K562 (cell line): Measurements from ENCODE around the gene MYO1D. TPM values are rescaled to one million over a fixed set of nuclear protein-coding genes. Genes with fewer than 3 reads are reported as not detected.
"Not testable (repeated sequence)": the region's sequence is repeated elsewhere in the genome, so short reads cannot be mapped to it uniquely, and the experiment has no call there.

Experiments used
- ATAC-seq: fragments of 200-7000 bp; cut with Tn5 transposase; 3 replicates; pipeline ENCODE4 v1.9.1; 2020; ENCODE audit warnings: moderate library complexity
- BruUV-seq: library from RNA; stranded (reverse); fragments of 400-500 nt; replicated peaks from 2 replicates; lab custom pipeline; 2021; lab: Mats Ljungman, UMichigan
- CTCF ChIA-PET: fragments of 300-600 bp; formaldehyde crosslinking; extraction: SDS; loops from one replicate; lab custom pipeline; 2021; ENCODE audit warnings: low intra/inter-chr PET ratio; lab: Yijun Ruan, JAX
- POLR2A ChIA-PET: fragments of 300-600, 350-650 bp; sonication (Branson Sonifier 250); formaldehyde crosslinking; extraction: SDS; loops from one replicate; lab custom pipeline; 2021; ENCODE audit warnings: antibody characterized with exemption, inconsistent platforms; lab: Yijun Ruan, JAX
- DNase-seq, 4 experiments: peaks; one replicate each; pipeline versions ENCODE4 v3.0.0 to v3.0.0-alpha.2; 2011 to 2018; ENCODE audit warnings: low spot score in 3 of 4, mixed read lengths in 3 of 4; ENCODE audit errors: extremely low read depth in 1 of 4
- FAIRE-seq: peaks from 2 replicates; lab custom pipeline; 2011; peaks lifted over from hg19 to GRCh38; lab: Jason Lieb, UNC
- H2AFZ ChIP-seq: 2 replicates; pipeline ENCODE4 v1.6.0; 2011; ENCODE audit warnings: low read depth, low read length, control low read depth, inconsistent platforms
- H3K27ac ChIP-seq: fragments of 200-600 bp; 3 replicates; pipeline ENCODE4 v1.8.0; 2011; ENCODE audit warnings: low read depth, mild to moderate bottlenecking, control low read depth, inconsistent platforms, low read length, moderate library complexity, mixed read lengths; ENCODE audit errors: extremely low read depth
- H3K27me3 ChIP-seq, 2 experiments: fragments of 300-600 bp in 1 of 2; 2 replicates in 1 of 2; 3 replicates in 1 of 2; pipeline versions ENCODE4 v1.6.0 to v1.8.0; 2011; ENCODE audit warnings: inconsistent platforms in 2 of 2, low read length in 2 of 2, mild to moderate bottlenecking in 1 of 2, mixed read lengths in 1 of 2, moderate library complexity in 1 of 2; ENCODE audit not compliant: control insufficient read depth in 2 of 2, insufficient read depth in 2 of 2
- H3K36me3 ChIP-seq: fragments of 300-600 bp; 3 replicates; pipeline ENCODE4 v1.8.0; 2011; ENCODE audit warnings: mild to moderate bottlenecking, low read length, inconsistent platforms; ENCODE audit not compliant: control insufficient read depth, insufficient read depth
- H3K4me1 ChIP-seq, 2 experiments: fragments of 200-600 bp in 1 of 2; replicated peaks in 1 of 2; 2 replicates in 1 of 2; 3 replicates in 1 of 2; pipeline versions ENCODE4 v1.5.1 to v1.8.0; 2011; ENCODE audit warnings: inconsistent platforms in 2 of 2, low read length in 2 of 2, mild to moderate bottlenecking in 1 of 2, mixed read lengths in 1 of 2, moderate library complexity in 1 of 2; ENCODE audit not compliant: control insufficient read depth in 2 of 2, insufficient read depth in 2 of 2
- H3K4me2 ChIP-seq: 2 replicates; pipeline ENCODE4 v1.6.1; 2011; ENCODE audit warnings: low read length, control low read depth, inconsistent platforms, mixed read lengths; ENCODE audit not compliant: insufficient read depth
- H3K4me3 ChIP-seq: fragments of 200-600 bp; sonication (generic), shearing (Covaris generic); 2 replicates; pipeline ENCODE4 v1.5.1; 2016; ENCODE audit warnings: control low read depth, inconsistent platforms
- H3K79me2 ChIP-seq: fragments of 200-600 bp; 3 replicates; pipeline ENCODE4 v1.8.0; 2011; ENCODE audit warnings: low read length, inconsistent platforms; ENCODE audit not compliant: control insufficient read depth, insufficient read depth
- H3K9ac ChIP-seq, 2 experiments: 2 replicates each; pipeline versions ENCODE4 v1.6.0 to v1.6.1; 2011; ENCODE audit warnings: low read depth in 2 of 2, low read length in 2 of 2, control low read depth in 1 of 2, inconsistent platforms in 1 of 2, mild to moderate bottlenecking in 1 of 2, mixed read lengths in 1 of 2; ENCODE audit not compliant: insufficient read depth in 1 of 2
- H3K9me1 ChIP-seq: one replicate; pipeline ENCODE4 v1.6.0; 2011; ENCODE audit warnings: inconsistent platforms, mild to moderate bottlenecking, low read length, moderate library complexity; ENCODE audit not compliant: control insufficient read depth, insufficient read depth
- H3K9me3 ChIP-seq: replicated peaks from 2 replicates; pipeline ENCODE4 v1.5.1; 2011; ENCODE audit warnings: low read depth, low read length, inconsistent platforms; ENCODE audit not compliant: control insufficient read depth, insufficient read depth
- H4K20me1 ChIP-seq: replicated peaks from 2 replicates; pipeline ENCODE4 v1.6.1; 2011; ENCODE audit warnings: low read length, inconsistent platforms, mixed read lengths; ENCODE audit not compliant: control insufficient read depth, insufficient read depth
- CBFA2T3 ChIP-seq: fragments of 450-650 bp; IDR thresholded peaks from 2 replicates; pipeline ENCODE4 v1.6.1; 2017
- SMAD2 ChIP-seq: fragments of 150-350 bp; IDR thresholded peaks from 2 replicates; pipeline ENCODE4 v1.6.1; 2014; ENCODE audit warnings: low read depth, mild to moderate bottlenecking, low read length
- ZNF79 ChIP-seq: fragments of 250-450 bp; sonication (Bioruptor Pico); IDR thresholded peaks from 2 replicates; pipeline ENCODE4 v1.4.0; 2020; ENCODE audit warnings: low read depth, mild to moderate bottlenecking, moderate library complexity
- WGBS: fragments of 100-300 bp; shearing (Covaris generic); methylation state at CpG from one replicate; pipeline ENCODE4 v1.1.6; 2016; ENCODE audit warnings: low coverage, mixed read lengths; ENCODE audit not compliant: insufficient coverage; ENCODE audit errors: missing lambda C conversion rate; 5-methylcytosine and 5-hydroxymethylcytosine counted together
- in situ Hi-C: fragments of 300-500 bp; cut with MboI; formaldehyde crosslinking; loops from 4 replicates; pipeline ENCODE4 v1.15.0; 2018; ENCODE audit warnings: inconsistent platforms, mixed read lengths
- intact Hi-C: fragments of 100-400 bp; cut with micrococcal nuclease; formaldehyde crosslinking; loops from 2 replicates; pipeline ENCODE4 v1.14.2; 2022
- polyA plus RNA-seq, 8 experiments: library from polyadenylated mRNA; depleted of rRNA in 4 of 8; stranded (reverse) in 5 of 8; unstranded in 3 of 8; fragments of >200 nt; fragmentation: Nextera tagmentation in 2 of 8; fragmentation: Illumina TruSeq in 1 of 8; extraction: Ambion mirVana in 2 of 8; extraction: Trizol in 1 of 8; gene quantifications; 2 replicates each; pipeline versions ENCODE4 v1.2.1 to v1.2.3, GENCODE V29; 2011 to 2014; ENCODE audit warnings: inconsistent platforms in 1 of 8, missing spikeins in 1 of 8
- total RNA-seq, 7 experiments: library from RNA; depleted of rRNA in 6 of 7; stranded (reverse); fragments of >200 nt in 6 of 7; fragmentation: Illumina TruSeq in 2 of 7; extraction: Trizol in 2 of 7; gene quantifications; 2 replicates each; pipeline versions ENCODE4 v1.2.1 to v1.2.3, GENCODE V29; 2011 to 2021; ENCODE audit warnings: low replicate concordance in 1 of 7

The MYO1D gene
- total and polyA plus RNA-seq, 9 of the 15 experiments (the other 6 are each of a cell fraction or from before 2014, with no cell fraction given), result 2.1 to 71.2 (median 45.4) TPM

DNA sequence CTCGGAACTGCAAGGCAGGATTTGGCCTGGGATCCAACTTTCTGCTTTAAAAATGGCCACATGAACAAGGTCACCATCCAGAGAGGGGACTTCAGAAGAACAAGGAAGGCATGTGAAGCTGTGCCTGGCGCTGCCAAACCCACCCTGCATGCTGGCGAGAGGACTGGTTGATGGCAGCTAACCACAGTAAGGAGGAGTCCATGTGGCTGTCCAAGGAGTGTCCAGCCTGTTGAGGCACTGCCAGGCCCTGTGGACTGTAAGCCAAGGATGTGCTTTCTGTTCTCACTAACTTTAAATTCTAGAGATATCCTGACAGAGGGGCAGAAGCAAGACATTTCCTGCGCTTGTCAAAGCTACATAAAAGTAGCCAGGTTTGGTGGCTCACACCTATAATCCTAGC is 349.8 kb downstream of the MYO1D start:
- H3K27me3 ChIP-seq, result no peaks in the 10 kb centered on the region
- H3K79me2 ChIP-seq, result no peaks in the 10 kb centered on the region
- H3K9me1 ChIP-seq, result no peaks in the 10 kb centered on the region
- H3K36me3 ChIP-seq, result no peaks in the 10 kb centered on the region; the same call in 2 of the 3 replicates
- in situ Hi-C loops, result no loop called here
- 79% methylated on average over 4 of the region's 4 CpGs for WGBS
- no peak overlapping the region for H3K27ac ChIP-seq
- H3K4me1 ChIP-seq, result peaks cover 2 to 8% of the 10 kb centered on the region in 2 experiments; a peak in 2 of 5 replicates
- H3K4me3 ChIP-seq, result no peak overlapping the region
- H4K20me1 ChIP-seq, result no peaks in the 10 kb centered on the region
- ATAC-seq, result no peak
- DNase-seq, result no peak
- no peaks in the 10 kb centered on the region for H3K9me3 ChIP-seq
- CTCF ChIA-PET, result no interaction called here
- intact Hi-C loops, result no loop called here
- POLR2A ChIA-PET, result no interaction called here
- no peak for TF ChIP-seq SMAD2
- TF ChIP-seq, all 486 proteins: peak for 0
- Histone ChIP-seq H3K4me2 (no peak overlapping the region), H2AFZ (no peak overlapping the region), H3K9ac (peak overlapping the region in 1 of 2 experiments; percentile 76; a peak in 2 of 4 replicates)
- no TSS peak for BruUV-seq
- no peak for FAIRE-seq

DNA sequence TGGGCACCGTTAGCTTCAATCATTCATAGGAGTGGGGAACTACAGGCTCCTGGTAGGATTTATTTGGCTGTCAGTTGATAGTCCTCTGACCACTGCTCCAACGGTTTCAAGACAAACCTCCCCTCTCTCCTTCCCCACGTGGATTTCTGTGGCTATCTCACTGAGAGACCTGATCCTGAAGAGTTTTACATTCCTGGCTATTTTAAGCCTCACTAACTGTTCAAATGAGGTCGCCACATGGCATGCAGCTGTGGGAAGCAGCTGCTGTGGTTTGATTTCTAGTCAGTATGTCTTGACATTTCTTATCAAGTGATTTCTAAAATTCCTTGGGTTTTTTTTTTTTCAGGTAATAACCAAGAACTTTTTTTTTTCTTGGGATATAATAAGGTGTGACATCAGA is 351.8 kb downstream of the MYO1D start:
- peak; percentile 51 for FAIRE-seq
- no peaks in the 10 kb centered on the region for H3K9me3 ChIP-seq
- no peak overlapping the region for H3K27ac ChIP-seq
- intact Hi-C loops (no loop called here), in situ Hi-C loops (no loop called here)
- H3K27me3 ChIP-seq, result no peaks in the 10 kb centered on the region
- no TSS peak for BruUV-seq
- H3K9ac ChIP-seq, result no peak overlapping the region
- CTCF ChIA-PET, result no interaction called here
- no peaks in the 10 kb centered on the region for H4K20me1 ChIP-seq
- no peaks in the 10 kb centered on the region for H3K79me2 ChIP-seq
- H3K9me1 ChIP-seq, result no peaks in the 10 kb centered on the region
- H3K36me3 ChIP-seq, result no peaks in the 10 kb centered on the region; the same call in 2 of the 3 replicates
- peak in 1 of 4 experiments; percentile 11 for DNase-seq
- ATAC-seq, result no peak
- H2AFZ ChIP-seq, result no peak overlapping the region
- H3K4me2 ChIP-seq, result no peak overlapping the region
- H3K4me1 ChIP-seq, result peaks cover 2 to 8% of the 10 kb centered on the region in 2 experiments; a peak in 2 of 5 replicates
- POLR2A ChIA-PET, result interaction anchor here (2.8 kb wide), 1 partner anchor 9 kb away, joined by 8 read pairs; no protein-coding TSS in a partner anchor
- TF ChIP-seq ZNF79 (CRISPR knock-in tag) (no peak), CBFA2T3 (peak; percentile 14; the same call in 1 of the 2 replicates)
- no peak overlapping the region for H3K4me3 ChIP-seq
- 8% methylated on average over 4 of the region's 4 CpGs for WGBS

DNA sequence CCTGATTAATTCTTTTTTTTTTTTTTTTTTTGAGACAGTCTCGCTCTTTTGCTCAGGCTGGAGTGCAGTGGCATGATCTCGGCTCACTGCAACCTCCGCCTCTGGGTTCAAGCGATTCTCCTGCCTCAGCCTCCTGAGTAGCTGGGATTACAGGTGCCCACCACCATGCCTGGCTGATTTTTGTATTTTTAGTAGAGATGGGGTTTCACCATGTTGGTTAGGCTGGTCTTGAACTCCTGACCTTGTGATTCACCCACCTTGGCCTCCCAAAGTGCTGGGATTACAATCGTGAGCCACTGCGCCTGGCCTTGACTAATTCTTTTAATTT is 352.4 kb downstream of the MYO1D start:
- BruUV-seq, H3K27ac ChIP-seq, H3K4me2 ChIP-seq, H3K36me3 ChIP-seq, H3K4me1 ChIP-seq, H4K20me1 ChIP-seq, H3K79me2 ChIP-seq, FAIRE-seq, in situ Hi-C loops, ATAC-seq, H3K9me1 ChIP-seq, H3K9ac ChIP-seq, DNase-seq, H3K4me3 ChIP-seq, H3K27me3 ChIP-seq, CTCF ChIA-PET, H3K9me3 ChIP-seq, intact Hi-C loops, H2AFZ ChIP-seq: not testable (repeated sequence)
- WGBS, result 53% methylated on average over 2 of the region's 6 CpGs
- POLR2A ChIA-PET, result interaction anchor here (0.9 to 2.8 kb wide), 2 partner anchors 9 to 12 kb away, joined by 3 to 8 read pairs; no protein-coding TSS in a partner anchor
